Liver (tissue), 9 donors: ENCODE measurements around the gene WNT11. TPM values are rescaled to one million over a fixed set of nuclear protein-coding genes. Genes with fewer than 3 reads are reported as not detected.

ENCODE experiments used
- DNase-seq: peaks from one replicate; pipeline ENCODE4 v3.0.0-alpha.2; 2017; ENCODE audit warnings: low spot score
- H3K27ac ChIP-seq, 2 donors: one replicate each; pipeline ENCODE4 v1.7.0; 2013; ENCODE audit warnings: inconsistent platforms in 2 of 2, low read length in 2 of 2, control low read depth in 1 of 2, low read depth in 1 of 2, mild to moderate bottlenecking in 1 of 2
- H3K27me3 ChIP-seq, 4 donors: one replicate each; pipeline versions ENCODE4 v1.6.1 to v1.7.0; 2013; ENCODE audit warnings: low read length in 3 of 4, inconsistent platforms in 1 of 4, mild to moderate bottlenecking in 1 of 4, moderate library complexity in 1 of 4; ENCODE audit not compliant: control insufficient read depth in 4 of 4, insufficient read depth in 4 of 4
- H3K36me3 ChIP-seq, 4 donors: one replicate each; pipeline versions ENCODE4 v1.6.1 to v1.7.0; 2013; ENCODE audit warnings: low read length in 3 of 4, mild to moderate bottlenecking in 3 of 4, low read depth in 1 of 4, moderate library complexity in 1 of 4; ENCODE audit not compliant: control insufficient read depth in 4 of 4, insufficient read depth in 3 of 4
- H3K4me1 ChIP-seq, 4 donors: one replicate each; pipeline versions ENCODE4 v1.6.1 to v1.7.0; 2013; ENCODE audit warnings: low read length in 3 of 4, mild to moderate bottlenecking in 3 of 4, moderate library complexity in 1 of 4; ENCODE audit not compliant: control insufficient read depth in 4 of 4, insufficient read depth in 4 of 4
- H3K4me3 ChIP-seq, 3 donors: one replicate each; pipeline versions ENCODE4 v1.6.1 to v1.7.0; 2013; ENCODE audit warnings: low read length in 3 of 3, control low read depth in 1 of 3, low read depth in 1 of 3, mild to moderate bottlenecking in 1 of 3
- H3K9ac ChIP-seq, 2 donors: one replicate each; pipeline ENCODE4 v1.7.0; 2013; ENCODE audit warnings: low read length in 2 of 2, mild to moderate bottlenecking in 2 of 2, moderate library complexity in 2 of 2, control low read depth in 1 of 2, low read depth in 1 of 2
- H3K9me3 ChIP-seq, 4 donors: one replicate each; pipeline versions ENCODE4 v1.6.1 to v1.7.0; 2013; ENCODE audit warnings: low read length in 3 of 4; ENCODE audit not compliant: control insufficient read depth in 4 of 4
- EGR1 ChIP-seq, 2 donors: IDR thresholded peaks; 2 replicates each; pipeline ENCODE4 v1.6.1; 2016 to 2018; ENCODE audit warnings: antibody characterized with exemption in 2 of 2, low read depth in 2 of 2
- FOXA1 ChIP-seq: IDR thresholded peaks from 2 replicates; pipeline ENCODE4 v1.6.1; 2016; ENCODE audit warnings: antibody characterized with exemption
- FOXA2 ChIP-seq: IDR thresholded peaks from 2 replicates; pipeline ENCODE4 v1.6.1; 2016; ENCODE audit warnings: antibody characterized with exemption
- HNF4A ChIP-seq, 2 donors: conservative IDR thresholded peaks; 2 replicates each; pipeline ENCODE4 v1.6.1; 2016; ENCODE audit warnings: antibody characterized with exemption in 2 of 2, mild to moderate bottlenecking in 2 of 2
- HNF4G ChIP-seq: IDR thresholded peaks from 2 replicates; pipeline ENCODE4 v1.6.1; 2016; ENCODE audit warnings: antibody characterized with exemption
- JUND ChIP-seq, 2 donors: IDR thresholded peaks; 2 replicates each; pipeline ENCODE4 v1.6.1; 2016; ENCODE audit warnings: antibody characterized with exemption in 2 of 2
- NR2F2 ChIP-seq: IDR thresholded peaks from 2 replicates; pipeline ENCODE4 v1.6.1; 2016; ENCODE audit warnings: antibody characterized with exemption
- RAD21 ChIP-seq, 2 donors: IDR thresholded peaks; 2 replicates each; pipeline ENCODE4 v1.6.1; 2016; ENCODE audit warnings: antibody characterized with exemption in 2 of 2, mild to moderate bottlenecking in 2 of 2
- RXRA ChIP-seq, 2 donors: IDR thresholded peaks; 2 replicates each; pipeline ENCODE4 v1.6.1; 2017 to 2018; ENCODE audit warnings: antibody characterized with exemption in 2 of 2, mild to moderate bottlenecking in 1 of 2
- SP1 ChIP-seq: IDR thresholded peaks from 2 replicates; pipeline ENCODE4 v1.6.1; 2018; ENCODE audit warnings: antibody characterized with exemption, mild to moderate bottlenecking
- TAF1 ChIP-seq: conservative IDR thresholded peaks from 2 replicates; pipeline ENCODE4 v1.6.1; 2016; ENCODE audit warnings: antibody characterized with exemption, mild to moderate bottlenecking
- YY1 ChIP-seq: IDR thresholded peaks from 2 replicates; pipeline ENCODE4 v1.6.1; 2016; ENCODE audit warnings: antibody characterized with exemption, mild to moderate bottlenecking
- WGBS: extraction: QIAGEN DNeasy Blood & Tissue Kit; methylation state at CpG from one replicate; pipeline ENCODE4 v1.1.7; 2013; 5-methylcytosine and 5-hydroxymethylcytosine counted together
- polyA plus RNA-seq, 2 donors: library from polyadenylated mRNA; stranded (reverse) in 1 of 2; unstranded in 1 of 2; fragments of 200-250 nt in 1 of 2; fragments of >200 nt in 1 of 2; fragmentation: Nextera tagmentation in 1 of 2; extraction: Ambion mirVana in 1 of 2; gene quantifications; one replicate each; pipeline versions ENCODE4 v1.2.1 to v1.2.3, GENCODE V29; 2013 to 2015
- total RNA-seq, 2 donors: library from RNA; depleted of rRNA; stranded (reverse); fragments of >200 nt; gene quantifications; one replicate each; pipeline ENCODE4 v1.2.3, GENCODE V29; 2014
- TF ChIP-seq, protein P1 (sequence below): IDR thresholded peaks from 2 replicates; pipeline ENCODE4 v1.6.1; 2016; ENCODE audit warnings: antibody characterized with exemption, mild to moderate bottlenecking
- TF ChIP-seq, protein P2 (sequence below): fragments of 150-350 bp; IDR thresholded peaks from 2 replicates; pipeline ENCODE4 v1.5.1; 2017; ENCODE audit warnings: improper control_type of control experiment, low read depth, low read length; ENCODE audit not compliant: missing input control
- TF ChIP-seq, protein P3 (sequence below): IDR thresholded peaks from 2 replicates; pipeline ENCODE4 v1.6.1; 2016; ENCODE audit warnings: antibody characterized with exemption
- TF ChIP-seq, protein P4 (sequence below): IDR thresholded peaks from 2 replicates; pipeline ENCODE4 v1.6.1; 2016; ENCODE audit warnings: antibody characterized with exemption
- TF ChIP-seq, protein P5 (sequence below): IDR thresholded peaks from 2 replicates; pipeline ENCODE4 v1.6.1; 2016; ENCODE audit warnings: antibody characterized with exemption
- donor health status: healthy.
- donor health status: healthy.
- donor health status: healthy.
- donor health status: healthy.
- donor health status: healthy.

The WNT11 gene
- total and polyA plus RNA-seq, 4 donors: 1.1 to 4.8 (median 2.5) TPM

DNA sequence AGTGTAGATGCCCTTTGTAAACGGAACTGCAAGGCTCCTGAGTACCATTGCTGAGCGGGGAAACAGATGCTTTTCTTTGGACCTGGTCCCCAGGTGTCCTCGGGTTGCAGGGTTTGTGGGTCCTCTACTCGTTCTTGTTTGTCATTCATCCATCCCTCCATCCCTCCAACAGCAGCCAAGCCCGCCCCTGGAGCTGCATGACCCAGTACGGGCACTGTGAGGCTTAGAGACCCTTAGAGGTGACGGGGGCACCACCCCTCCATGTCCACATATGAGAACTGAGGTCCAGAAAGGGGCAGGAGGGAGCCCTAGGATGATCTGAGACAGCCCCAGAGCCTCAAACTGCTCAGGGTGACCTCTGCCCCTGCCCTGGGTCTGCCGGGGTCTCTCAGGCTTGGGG, 45.4 kb downstream of the WNT11 start:
- no peaks in the 10 kb centered on the region for H3K27me3 ChIP-seq
- 83% methylated on average over 8 of the region's 8 CpGs for WGBS
- H3K4me1 ChIP-seq: no peaks in the 10 kb centered on the region
- DNase-seq: no peak
- no peaks in the 10 kb centered on the region for H3K9me3 ChIP-seq
- no peaks in the 10 kb centered on the region for H3K36me3 ChIP-seq
- no peak overlapping the region for H3K9ac ChIP-seq
- H3K27ac ChIP-seq: no peak overlapping the region
- H3K4me3 ChIP-seq: no peak overlapping the region
- TF ChIP-seq, protein P1, sequence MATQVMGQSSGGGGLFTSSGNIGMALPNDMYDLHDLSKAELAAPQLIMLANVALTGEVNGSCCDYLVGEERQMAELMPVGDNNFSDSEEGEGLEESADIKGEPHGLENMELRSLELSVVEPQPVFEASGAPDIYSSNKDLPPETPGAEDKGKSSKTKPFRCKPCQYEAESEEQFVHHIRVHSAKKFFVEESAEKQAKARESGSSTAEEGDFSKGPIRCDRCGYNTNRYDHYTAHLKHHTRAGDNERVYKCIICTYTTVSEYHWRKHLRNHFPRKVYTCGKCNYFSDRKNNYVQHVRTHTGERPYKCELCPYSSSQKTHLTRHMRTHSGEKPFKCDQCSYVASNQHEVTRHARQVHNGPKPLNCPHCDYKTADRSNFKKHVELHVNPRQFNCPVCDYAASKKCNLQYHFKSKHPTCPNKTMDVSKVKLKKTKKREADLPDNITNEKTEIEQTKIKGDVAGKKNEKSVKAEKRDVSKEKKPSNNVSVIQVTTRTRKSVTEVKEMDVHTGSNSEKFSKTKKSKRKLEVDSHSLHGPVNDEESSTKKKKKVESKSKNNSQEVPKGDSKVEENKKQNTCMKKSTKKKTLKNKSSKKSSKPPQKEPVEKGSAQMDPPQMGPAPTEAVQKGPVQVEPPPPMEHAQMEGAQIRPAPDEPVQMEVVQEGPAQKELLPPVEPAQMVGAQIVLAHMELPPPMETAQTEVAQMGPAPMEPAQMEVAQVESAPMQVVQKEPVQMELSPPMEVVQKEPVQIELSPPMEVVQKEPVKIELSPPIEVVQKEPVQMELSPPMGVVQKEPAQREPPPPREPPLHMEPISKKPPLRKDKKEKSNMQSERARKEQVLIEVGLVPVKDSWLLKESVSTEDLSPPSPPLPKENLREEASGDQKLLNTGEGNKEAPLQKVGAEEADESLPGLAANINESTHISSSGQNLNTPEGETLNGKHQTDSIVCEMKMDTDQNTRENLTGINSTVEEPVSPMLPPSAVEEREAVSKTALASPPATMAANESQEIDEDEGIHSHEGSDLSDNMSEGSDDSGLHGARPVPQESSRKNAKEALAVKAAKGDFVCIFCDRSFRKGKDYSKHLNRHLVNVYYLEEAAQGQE: no peak
- no peak for TF ChIP-seq EGR1 (IDR thresholded peaks at IDR 0.05; ENCODE audit: low read depth in 2 of 2)
- TF ChIP-seq HNF4A (conservative IDR thresholded peaks at IDR 0.05): no peak
- TF ChIP-seq HNF4G: no peak
- no peak for TF ChIP-seq FOXA2
- TF ChIP-seq FOXA1: no peak

DNA sequence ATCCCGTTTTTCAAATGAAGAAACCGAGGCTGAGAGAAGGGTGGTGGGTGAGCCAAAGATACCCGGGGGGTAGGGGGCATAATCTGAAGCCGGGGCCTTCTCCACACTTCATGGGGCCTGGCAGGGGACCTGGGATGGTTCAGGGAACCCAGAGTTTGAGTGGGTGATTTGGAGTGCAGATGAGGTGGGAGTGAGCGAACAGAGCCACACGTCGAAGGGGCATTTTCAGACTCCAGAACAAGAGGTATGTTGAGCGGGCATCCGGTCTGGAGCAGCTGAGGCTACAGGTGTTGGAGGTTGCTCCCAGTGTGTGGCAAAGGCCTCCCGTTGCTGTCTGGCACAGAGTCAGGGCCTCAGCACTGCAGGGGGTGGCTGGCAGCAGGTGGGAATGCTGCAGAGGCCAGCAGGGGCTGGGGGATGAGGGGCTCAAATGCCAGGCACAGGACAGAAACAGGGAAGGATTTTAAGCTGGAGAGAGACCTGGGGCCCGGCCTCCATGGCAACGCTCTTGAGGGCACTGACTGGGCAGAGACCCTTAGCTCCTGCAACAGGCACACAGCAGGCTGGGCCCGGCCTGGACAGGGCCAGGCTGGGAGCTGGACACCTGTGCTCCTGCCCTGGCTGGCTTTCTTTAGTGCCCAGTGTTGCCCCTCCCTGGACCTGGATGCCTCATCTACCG, 46.2 kb downstream of the WNT11 start:
- no peaks in the 10 kb centered on the region for H3K4me1 ChIP-seq
- no peak for TF ChIP-seq RAD21 (IDR thresholded peaks at IDR 0.05)
- TF ChIP-seq, protein P1: no peak
- TF ChIP-seq, protein P2, sequence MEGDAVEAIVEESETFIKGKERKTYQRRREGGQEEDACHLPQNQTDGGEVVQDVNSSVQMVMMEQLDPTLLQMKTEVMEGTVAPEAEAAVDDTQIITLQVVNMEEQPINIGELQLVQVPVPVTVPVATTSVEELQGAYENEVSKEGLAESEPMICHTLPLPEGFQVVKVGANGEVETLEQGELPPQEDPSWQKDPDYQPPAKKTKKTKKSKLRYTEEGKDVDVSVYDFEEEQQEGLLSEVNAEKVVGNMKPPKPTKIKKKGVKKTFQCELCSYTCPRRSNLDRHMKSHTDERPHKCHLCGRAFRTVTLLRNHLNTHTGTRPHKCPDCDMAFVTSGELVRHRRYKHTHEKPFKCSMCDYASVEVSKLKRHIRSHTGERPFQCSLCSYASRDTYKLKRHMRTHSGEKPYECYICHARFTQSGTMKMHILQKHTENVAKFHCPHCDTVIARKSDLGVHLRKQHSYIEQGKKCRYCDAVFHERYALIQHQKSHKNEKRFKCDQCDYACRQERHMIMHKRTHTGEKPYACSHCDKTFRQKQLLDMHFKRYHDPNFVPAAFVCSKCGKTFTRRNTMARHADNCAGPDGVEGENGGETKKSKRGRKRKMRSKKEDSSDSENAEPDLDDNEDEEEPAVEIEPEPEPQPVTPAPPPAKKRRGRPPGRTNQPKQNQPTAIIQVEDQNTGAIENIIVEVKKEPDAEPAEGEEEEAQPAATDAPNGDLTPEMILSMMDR: no peak
- no peak for TF ChIP-seq RXRA (IDR thresholded peaks at IDR 0.05)
- TF ChIP-seq FOXA2: no peak
- no peak for TF ChIP-seq TAF1
- no peak for TF ChIP-seq HNF4A (conservative IDR thresholded peaks at IDR 0.05)
- TF ChIP-seq, protein P3, sequence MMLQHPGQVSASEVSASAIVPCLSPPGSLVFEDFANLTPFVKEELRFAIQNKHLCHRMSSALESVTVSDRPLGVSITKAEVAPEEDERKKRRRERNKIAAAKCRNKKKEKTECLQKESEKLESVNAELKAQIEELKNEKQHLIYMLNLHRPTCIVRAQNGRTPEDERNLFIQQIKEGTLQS: no peak
- no peak for TF ChIP-seq SP1
- TF ChIP-seq, protein P4, sequence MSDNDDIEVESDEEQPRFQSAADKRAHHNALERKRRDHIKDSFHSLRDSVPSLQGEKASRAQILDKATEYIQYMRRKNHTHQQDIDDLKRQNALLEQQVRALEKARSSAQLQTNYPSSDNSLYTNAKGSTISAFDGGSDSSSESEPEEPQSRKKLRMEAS: no peak
- TF ChIP-seq, protein P5, sequence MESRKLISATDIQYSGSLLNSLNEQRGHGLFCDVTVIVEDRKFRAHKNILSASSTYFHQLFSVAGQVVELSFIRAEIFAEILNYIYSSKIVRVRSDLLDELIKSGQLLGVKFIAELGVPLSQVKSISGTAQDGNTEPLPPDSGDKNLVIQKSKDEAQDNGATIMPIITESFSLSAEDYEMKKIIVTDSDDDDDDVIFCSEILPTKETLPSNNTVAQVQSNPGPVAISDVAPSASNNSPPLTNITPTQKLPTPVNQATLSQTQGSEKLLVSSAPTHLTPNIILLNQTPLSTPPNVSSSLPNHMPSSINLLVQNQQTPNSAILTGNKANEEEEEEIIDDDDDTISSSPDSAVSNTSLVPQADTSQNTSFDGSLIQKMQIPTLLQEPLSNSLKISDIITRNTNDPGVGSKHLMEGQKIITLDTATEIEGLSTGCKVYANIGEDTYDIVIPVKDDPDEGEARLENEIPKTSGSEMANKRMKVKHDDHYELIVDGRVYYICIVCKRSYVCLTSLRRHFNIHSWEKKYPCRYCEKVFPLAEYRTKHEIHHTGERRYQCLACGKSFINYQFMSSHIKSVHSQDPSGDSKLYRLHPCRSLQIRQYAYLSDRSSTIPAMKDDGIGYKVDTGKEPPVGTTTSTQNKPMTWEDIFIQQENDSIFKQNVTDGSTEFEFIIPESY: no peak
- no peak for TF ChIP-seq HNF4G
- TF ChIP-seq YY1: no peak
- TF ChIP-seq JUND (IDR thresholded peaks at IDR 0.05): no peak
- TF ChIP-seq EGR1 (IDR thresholded peaks at IDR 0.05; ENCODE audit: low read depth in 2 of 2): no peak
- no peak for TF ChIP-seq NR2F2
- H3K27me3 ChIP-seq: no peaks in the 10 kb centered on the region
- H3K27ac ChIP-seq: no peak overlapping the region
- no peak overlapping the region for H3K4me3 ChIP-seq
- 83% methylated on average over 14 of the region's 14 CpGs for WGBS
- no peaks in the 10 kb centered on the region for H3K9me3 ChIP-seq
- no peak for DNase-seq
- H3K36me3 ChIP-seq: no peaks in the 10 kb centered on the region
- H3K9ac ChIP-seq: no peak overlapping the region
